CD4-positive, alpha-beta T cell treated with Interleukin-12 subunit alpha and Interleukin-12 subunit beta, for 1 hour (primary cell): Measurements from ENCODE around the gene RPL7A.
"Not testable (repeated sequence)": the region's sequence is repeated elsewhere in the genome, so short reads cannot be mapped to it uniquely, and the experiment has no call there.

Source experiments
- DNase-seq: peaks from one replicate; pipeline ENCODE4 v3.0.0-alpha.2; 2020

The RPL7A gene

GRCh38 chr9:133392308-133392707 is 44.3 kb downstream of the RPL7A start:
- DNase-seq = not testable (repeated sequence)

- DNase-seq = no peak
These were observed 45.4 kb downstream of the RPL7A start for GRCh38 chr9:133393399-133393798.

- no peak for DNase-seq
These were observed 46.8 kb downstream of the RPL7A start for GRCh38 chr9:133394687-133395271.

DNA sequence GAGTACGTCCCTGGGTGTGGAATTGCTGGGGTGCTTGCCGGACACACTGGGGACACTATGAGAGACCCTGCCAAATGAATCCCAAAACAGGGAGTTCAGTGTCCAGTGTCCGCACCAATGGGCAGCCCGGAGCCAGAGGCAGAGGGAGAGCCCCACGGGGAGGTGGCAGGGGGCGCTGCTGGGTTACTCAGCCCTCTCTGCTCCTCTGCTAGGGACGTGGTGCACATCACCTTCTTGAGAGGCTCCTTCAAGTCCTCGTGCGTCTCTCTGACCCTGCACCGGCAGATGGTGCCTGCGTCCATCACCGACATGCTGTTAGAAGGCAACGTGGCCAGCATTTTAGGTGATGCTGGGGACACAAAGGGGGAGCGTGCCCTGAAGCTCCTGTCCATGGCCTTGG is 48.9 kb downstream of the RPL7A start:
- no peak for DNase-seq

DNA sequence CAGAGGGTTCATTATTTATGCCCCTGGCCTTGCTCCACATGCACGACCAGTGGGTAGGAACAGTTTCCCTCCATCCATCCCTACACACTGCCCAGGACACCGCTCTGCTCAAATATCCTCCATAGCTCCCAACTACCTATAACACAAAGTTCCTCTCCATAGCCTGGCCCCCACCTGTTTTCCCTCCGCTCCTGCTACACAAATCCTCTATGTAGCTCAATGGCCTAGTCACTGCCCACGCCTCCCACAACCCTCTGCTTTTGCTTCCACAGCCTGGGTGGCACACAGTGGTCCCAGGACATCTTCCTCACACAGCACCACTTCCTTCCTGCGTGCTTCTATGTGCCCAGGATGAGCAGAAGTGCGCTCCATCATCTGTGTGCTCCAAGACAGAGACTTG is 49.4 kb downstream of the RPL7A start:
- no peak for DNase-seq

GRCh38 chr9:133397895-133398294 is 49.9 kb downstream of the RPL7A start:
- no peak for DNase-seq

- no peak for DNase-seq
These were observed 52.3 kb downstream of the RPL7A start for GRCh38 chr9:133400292-133400691.
